ENCODE measurements around the gene BTBD18. TPM values are rescaled to one million over a fixed set of nuclear protein-coding genes. Genes with fewer than 3 reads are reported as not detected.

The BTBD18 gene
- total RNA-seq, 1 experiment from 2014 or later: not detected

DNA sequence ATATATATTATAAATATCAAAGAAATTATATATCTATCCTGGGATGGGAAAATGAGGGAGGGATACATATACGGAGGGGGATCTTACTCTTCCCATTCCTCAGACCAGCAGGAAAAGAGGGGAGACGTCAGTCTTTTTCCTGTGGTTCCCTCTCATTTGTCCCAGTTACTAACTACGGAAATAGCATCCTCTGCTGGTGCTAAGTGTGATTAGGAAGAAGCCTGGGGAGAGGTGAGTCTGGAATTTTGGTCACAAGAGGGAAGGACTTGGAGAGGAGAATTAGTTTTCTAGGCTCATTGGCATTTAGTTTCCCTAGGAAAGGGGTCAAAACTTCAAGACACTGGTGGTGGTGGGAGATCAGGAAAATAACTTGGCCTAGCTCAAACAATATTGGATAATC is 51.2 kb downstream of the BTBD18 start:
- H3K4me1 Mint-ChIP-seq (ENCODE audit: insufficient read depth, unreplicated experiment): no peaks in the 10 kb centered on the region
- no peaks in the 10 kb centered on the region for H3K9me3 Mint-ChIP-seq (ENCODE audit: unreplicated experiment)
- ChIA-PET CTCF (no interaction called here), POLR2A (no interaction called here)
- no peak overlapping the region for H3K27ac Mint-ChIP-seq (ENCODE audit: low read depth, unreplicated experiment)
- H3K27me3 Mint-ChIP-seq (ENCODE audit: insufficient read depth, unreplicated experiment): no peaks in the 10 kb centered on the region
- DNase-seq (ENCODE audit: unreplicated experiment): no peak
- no TSS peak for BruUV-seq (replicated peaks)
- intact Hi-C loops (cut with micrococcal nuclease): no loop called here
- H3K36me3 Mint-ChIP-seq (ENCODE audit: insufficient read depth, unreplicated experiment): peaks cover 96% of the 10 kb centered on the region
- TF ChIP-seq, protein P1, sequence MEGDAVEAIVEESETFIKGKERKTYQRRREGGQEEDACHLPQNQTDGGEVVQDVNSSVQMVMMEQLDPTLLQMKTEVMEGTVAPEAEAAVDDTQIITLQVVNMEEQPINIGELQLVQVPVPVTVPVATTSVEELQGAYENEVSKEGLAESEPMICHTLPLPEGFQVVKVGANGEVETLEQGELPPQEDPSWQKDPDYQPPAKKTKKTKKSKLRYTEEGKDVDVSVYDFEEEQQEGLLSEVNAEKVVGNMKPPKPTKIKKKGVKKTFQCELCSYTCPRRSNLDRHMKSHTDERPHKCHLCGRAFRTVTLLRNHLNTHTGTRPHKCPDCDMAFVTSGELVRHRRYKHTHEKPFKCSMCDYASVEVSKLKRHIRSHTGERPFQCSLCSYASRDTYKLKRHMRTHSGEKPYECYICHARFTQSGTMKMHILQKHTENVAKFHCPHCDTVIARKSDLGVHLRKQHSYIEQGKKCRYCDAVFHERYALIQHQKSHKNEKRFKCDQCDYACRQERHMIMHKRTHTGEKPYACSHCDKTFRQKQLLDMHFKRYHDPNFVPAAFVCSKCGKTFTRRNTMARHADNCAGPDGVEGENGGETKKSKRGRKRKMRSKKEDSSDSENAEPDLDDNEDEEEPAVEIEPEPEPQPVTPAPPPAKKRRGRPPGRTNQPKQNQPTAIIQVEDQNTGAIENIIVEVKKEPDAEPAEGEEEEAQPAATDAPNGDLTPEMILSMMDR (IDR thresholded peaks at IDR 0.05; ENCODE audit: unreplicated experiment): no peak
- no peak overlapping the region for H3K4me3 Mint-ChIP-seq (ENCODE audit: unreplicated experiment)

DNA sequence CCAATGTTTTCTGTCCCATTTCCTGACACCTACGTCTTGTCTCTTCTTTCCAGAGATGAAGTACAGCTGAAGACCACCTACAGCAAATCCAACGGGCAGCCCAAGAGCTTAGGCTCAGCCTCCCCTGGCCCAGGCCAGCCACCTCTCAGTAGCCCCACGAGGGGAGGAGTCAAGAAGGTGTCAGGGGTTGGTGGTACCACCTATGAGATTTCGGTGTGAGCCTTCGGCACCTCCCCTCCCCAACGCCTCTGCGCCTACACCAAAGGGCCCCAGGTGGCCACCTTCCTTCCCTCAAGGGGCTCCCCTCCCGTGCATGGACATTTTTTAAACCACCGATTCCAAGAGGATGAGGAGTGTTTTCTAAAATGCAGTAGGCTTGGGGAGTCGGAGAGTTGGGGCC is 51.8 kb downstream of the BTBD18 start:
- Mint-ChIP-seq H3K4me1 (ENCODE audit: insufficient read depth, unreplicated experiment) (no peaks in the 10 kb centered on the region), H3K9me3 (ENCODE audit: unreplicated experiment) (no peaks in the 10 kb centered on the region), H3K27ac (ENCODE audit: low read depth, unreplicated experiment) (no peak overlapping the region), H3K27me3 (ENCODE audit: insufficient read depth, unreplicated experiment) (no peaks in the 10 kb centered on the region), H3K36me3 (ENCODE audit: insufficient read depth, unreplicated experiment) (peaks cover 96% of the 10 kb centered on the region), H3K4me3 (ENCODE audit: unreplicated experiment) (no peak overlapping the region)
- CTCF ChIA-PET: interaction anchor here (0.7 to 0.9 kb wide), 2 partner anchors 10 to 16 kb away, joined by 3 to 4 read pairs; no protein-coding TSS in a partner anchor
- intact Hi-C loops (cut with micrococcal nuclease): no loop called here
- DNase-seq (ENCODE audit: unreplicated experiment): no peak
- POLR2A ChIA-PET: interaction anchor here (1.1 to 2.5 kb wide), 2 partner anchors 12 to 15 kb away, joined by 3 to 11 read pairs; partner anchors contain the start of genes MED19 and TMX2
- BruUV-seq (replicated peaks): no TSS peak
- TF ChIP-seq, protein P1 (IDR thresholded peaks at IDR 0.05; ENCODE audit: unreplicated experiment): no peak

DNA sequence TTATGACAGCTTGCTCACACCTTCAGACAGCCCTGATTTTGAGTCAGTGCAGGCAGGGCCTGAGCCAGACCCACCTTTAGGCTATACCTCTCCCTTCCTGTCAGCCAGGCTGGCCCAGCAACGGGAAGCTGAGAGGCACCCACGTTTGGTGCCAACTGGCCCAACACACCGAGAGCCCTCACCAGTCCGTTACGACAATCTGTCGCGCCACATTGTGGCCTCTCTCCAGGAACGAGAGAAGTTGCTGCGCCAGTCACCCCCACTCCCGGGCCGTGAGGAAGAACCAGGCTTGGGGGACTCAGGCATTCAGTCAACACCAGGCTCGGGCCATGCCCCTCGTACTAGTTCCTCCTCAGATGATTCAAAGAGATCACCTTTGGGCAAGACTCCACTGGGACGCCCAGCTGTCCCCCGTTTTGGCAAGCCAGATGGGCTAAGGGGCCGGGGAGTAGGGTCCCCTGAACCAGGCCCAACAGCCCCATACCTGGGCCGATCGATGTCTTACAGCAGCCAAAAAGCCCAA is 52.7 kb downstream of the BTBD18 start:
- H3K4me3 Mint-ChIP-seq (ENCODE audit: unreplicated experiment): no peak overlapping the region
- CTCF ChIA-PET: interaction anchor here (0.9 kb wide), 1 partner anchor 11 kb away, joined by 4 read pairs; no protein-coding TSS in a partner anchor
- TF ChIP-seq, protein P1 (IDR thresholded peaks at IDR 0.05; ENCODE audit: unreplicated experiment): no peak
- H3K27ac Mint-ChIP-seq (ENCODE audit: low read depth, unreplicated experiment): no peak overlapping the region
- H3K9me3 Mint-ChIP-seq (ENCODE audit: unreplicated experiment): no peaks in the 10 kb centered on the region
- BruUV-seq (replicated peaks): no TSS peak
- H3K4me1 Mint-ChIP-seq (ENCODE audit: insufficient read depth, unreplicated experiment): no peaks in the 10 kb centered on the region
- peaks cover 94% of the 10 kb centered on the region for H3K36me3 Mint-ChIP-seq (ENCODE audit: insufficient read depth, unreplicated experiment)
- POLR2A ChIA-PET: interaction anchor here (0.6 to 2.5 kb wide), 3 partner anchors 11 to 14 kb away, joined by 3 to 11 read pairs (median 3); partner anchors contain the start of genes MED19 and TMX2
- H3K27me3 Mint-ChIP-seq (ENCODE audit: insufficient read depth, unreplicated experiment): no peaks in the 10 kb centered on the region
- intact Hi-C loops (cut with micrococcal nuclease): no loop called here
- DNase-seq (ENCODE audit: unreplicated experiment): no peak

Other genes with a start within 250 kb of the BTBD18 start
- gene SLC43A1, start 236.1 kb downstream of the BTBD18 start, total RNA-seq (2022): 1.7 and 3.2 TPM in 2 replicates
- gene TIMM10, start 221.1 kb downstream of the BTBD18 start, total RNA-seq (2022): 52.2 and 80.3 TPM in 2 replicates
- gene SMTNL1, start 214.2 kb downstream of the BTBD18 start, total RNA-seq (2022): not detected in 2 replicates
- 17.0 and 17.3 TPM in 2 replicates for gene UBE2L6, start 184.1 kb downstream of the BTBD18 start, total RNA-seq (2022)
- 1.1 TPM in 1 of 2 replicates, not detected in the other for gene SERPING1, start 154.1 kb downstream of the BTBD18 start, total RNA-seq (2022)
- 0.16 TPM in 1 of 2 replicates, not detected in the other for gene YPEL4, start 101.9 kb downstream of the BTBD18 start, total RNA-seq (2022)
- gene CLP1, start 94.1 kb downstream of the BTBD18 start, total RNA-seq (2022): 8.6 and 9.2 TPM in 2 replicates
- 73.8 and 74.6 TPM in 2 replicates for gene ZDHHC5, start 83.7 kb downstream of the BTBD18 start, total RNA-seq (2022)
- 32.3 and 36.2 TPM in 2 replicates for gene MED19, start 39.6 kb downstream of the BTBD18 start, total RNA-seq (2022)
- gene TMX2, start 39.2 kb downstream of the BTBD18 start, total RNA-seq (2022): 145 and 161 TPM in 2 replicates
- 60.3 and 84.5 TPM in 2 replicates for gene SELENOH, start 10.3 kb downstream of the BTBD18 start, total RNA-seq (2022)
- 114 and 118 TPM in 2 replicates for gene CTNND1, start 10.0 kb upstream of the BTBD18 start, total RNA-seq (2022)